T1000 (cell line): ENCODE measurements around the gene ZNF750.

Source experiments
- DNase-seq: peaks from one replicate; lab custom pipeline; 2025; ENCODE audit warnings: mixed read lengths; lab: John Stamatoyannopoulos, UW

Gene ZNF750

GRCh38 chr17:82839617-82840292 lies at the start of gene ZNF750:
ZNF750 (minus strand) TSS chr17:82840022; CDS start chr17:82832454, 7,568 bp downstream.
- DNase-seq = no peak

GRCh38 chr17:82888583-82889495 lies 49.0 kb upstream of the ZNF750 start:
- DNase-seq = no peak

- DNase-seq = no peak
These were observed 47.7 kb upstream of the ZNF750 start for GRCh38 chr17:82887255-82888164.

GRCh38 chr17:82884970-82885353 lies 45.1 kb upstream of the ZNF750 start:
- no peak for DNase-seq

- no peak for DNase-seq
These were observed 44.6 kb upstream of the ZNF750 start for GRCh38 chr17:82884341-82884969.

GRCh38 chr17:82883419-82884031 lies 43.7 kb upstream of the ZNF750 start:
- no peak for DNase-seq

GRCh38 chr17:82882715-82883418 lies 43.0 kb upstream of the ZNF750 start:
- DNase-seq = no peak

DNA sequence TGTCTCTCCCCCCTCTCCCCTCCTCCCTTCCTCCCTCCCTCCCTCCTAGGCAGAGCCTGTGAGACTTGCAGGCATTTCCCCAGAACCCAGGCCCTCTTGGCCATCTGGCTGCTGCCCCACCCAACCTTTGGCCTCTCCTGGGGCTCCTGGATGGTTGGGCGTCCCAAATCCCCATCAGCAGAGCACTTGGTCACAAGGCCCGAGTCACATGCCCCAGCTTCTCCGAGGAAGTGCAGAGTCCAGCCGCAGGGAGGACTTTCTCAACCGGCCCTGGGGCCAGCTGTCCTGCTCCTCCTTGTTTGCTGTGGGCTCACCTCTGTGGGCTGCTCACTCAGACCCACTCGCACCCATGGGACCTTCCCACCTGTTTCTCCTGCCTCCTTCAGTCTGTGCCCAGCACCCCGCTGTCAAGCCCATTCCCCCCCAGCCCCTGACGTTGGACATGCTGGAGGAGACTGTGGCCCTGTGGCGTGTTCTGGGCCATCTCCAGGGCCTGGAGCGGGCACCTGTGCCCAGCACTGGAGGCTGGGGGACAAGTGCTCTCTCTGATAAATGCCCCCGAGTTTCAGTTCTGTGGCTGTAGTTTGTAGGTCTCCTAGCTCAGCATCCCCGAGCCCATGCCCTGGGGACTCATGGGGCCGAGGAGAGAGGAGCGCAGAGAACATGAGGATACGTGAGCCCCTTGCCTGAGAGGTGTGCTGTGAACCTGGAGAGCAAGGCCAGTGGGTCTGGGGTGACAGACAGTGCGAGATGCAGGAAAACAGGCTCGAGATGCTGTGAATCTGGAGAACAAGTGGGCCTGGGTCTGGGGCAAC lies 42.3 kb upstream of the ZNF750 start:
- no peak for DNase-seq

- DNase-seq = no peak
These were observed 41.6 kb upstream of the ZNF750 start for GRCh38 chr17:82881324-82881823.

DNA sequence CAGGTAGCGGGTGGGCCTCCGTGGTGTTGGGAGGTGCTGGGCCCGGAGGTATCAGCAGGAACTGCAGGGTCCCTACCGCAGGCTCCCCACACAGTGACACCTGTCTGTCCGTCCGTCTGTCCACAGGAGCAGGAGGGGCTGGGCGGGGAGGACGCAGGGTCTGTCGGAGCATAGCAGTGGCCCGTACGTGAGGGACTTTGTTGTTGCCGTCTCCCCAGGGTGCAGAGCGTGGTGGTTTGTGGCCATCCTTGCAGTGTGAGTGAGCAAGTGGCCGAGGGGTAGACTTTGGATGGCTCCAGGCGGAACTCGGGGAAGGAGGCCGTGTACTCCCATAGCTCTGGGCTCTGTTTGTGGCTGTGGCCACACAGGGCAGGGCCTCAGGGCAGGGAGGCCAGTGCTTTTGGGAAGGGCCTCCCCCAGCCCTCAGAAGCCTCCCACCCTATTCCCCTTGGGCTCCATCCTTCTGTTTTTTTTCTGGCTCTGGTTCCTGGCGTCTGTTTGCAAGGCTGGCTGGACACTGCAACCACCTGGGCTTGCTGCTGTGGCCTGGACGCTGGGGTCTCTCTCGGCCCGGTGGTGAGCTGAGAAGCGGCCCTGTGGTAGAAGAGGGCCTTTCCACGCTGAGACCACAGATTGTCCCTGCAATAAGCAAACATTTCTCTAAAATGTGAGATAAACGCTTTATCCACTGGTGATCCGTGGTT lies 41.0 kb upstream of the ZNF750 start:
- DNase-seq = no peak

GRCh38 chr17:82879241-82879640 lies 39.4 kb upstream of the ZNF750 start:
- DNase-seq = no peak

GRCh38 chr17:82878527-82878926 lies 38.7 kb upstream of the ZNF750 start:
- DNase-seq = no peak

DNA sequence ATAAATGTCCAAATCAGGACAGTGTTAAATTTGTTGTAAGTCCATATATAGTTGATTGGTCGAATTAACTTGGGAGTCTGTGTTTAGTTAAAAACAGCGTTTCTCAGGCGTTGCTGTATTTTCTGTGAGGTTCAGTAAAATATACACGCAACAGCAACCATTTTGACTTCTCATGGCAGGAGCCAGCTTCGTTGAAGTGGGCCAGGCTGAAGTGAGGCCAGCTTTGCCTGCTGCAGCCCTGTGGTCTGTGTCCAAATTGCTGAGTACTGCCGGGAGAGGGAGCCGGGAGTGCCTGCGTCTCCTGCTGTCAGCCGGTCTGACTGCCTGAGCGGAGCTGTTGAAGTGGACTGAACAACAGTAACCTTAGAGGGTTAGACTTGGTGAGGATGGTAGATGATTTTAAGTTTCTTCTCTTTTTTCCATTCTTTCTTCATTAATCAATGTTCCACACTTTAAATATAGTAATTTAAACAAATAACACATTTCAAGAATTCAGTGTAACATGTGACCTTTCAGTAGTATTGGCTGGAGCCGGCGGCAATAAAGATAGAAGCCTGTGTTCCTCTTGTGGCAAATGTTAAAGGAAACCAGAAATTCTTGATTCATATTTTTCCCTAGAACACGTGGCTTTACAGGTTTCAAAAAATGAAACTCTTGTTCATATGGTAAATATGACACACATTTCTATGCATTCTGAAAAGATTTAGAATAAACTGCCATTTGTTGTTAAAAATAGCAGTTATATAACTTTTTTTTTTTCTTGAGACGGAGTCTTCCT lies 37.0 kb upstream of the ZNF750 start:
- no peak for DNase-seq

DNA sequence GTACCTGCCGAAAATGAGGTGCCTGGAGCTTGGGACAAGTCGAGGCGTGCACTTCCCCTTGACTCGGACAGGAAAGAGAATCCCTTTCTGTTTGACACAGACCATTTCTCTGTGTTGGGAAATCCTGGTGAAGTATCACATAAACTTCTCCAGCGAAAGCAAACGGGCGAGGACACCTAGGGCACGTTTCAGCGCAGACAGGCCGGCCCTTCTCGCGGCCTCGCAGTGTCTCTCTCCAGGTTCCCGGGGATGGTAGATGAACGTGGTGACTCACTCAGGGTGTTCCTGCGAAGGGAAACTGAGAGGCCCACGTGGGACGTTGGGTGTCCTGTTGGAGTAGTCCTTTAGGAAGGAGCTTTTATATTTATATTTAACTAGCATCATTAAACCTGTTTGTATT lies 36.3 kb upstream of the ZNF750 start:
- no peak for DNase-seq

GRCh38 chr17:82875407-82875856 lies 35.6 kb upstream of the ZNF750 start:
- DNase-seq = no peak

GRCh38 chr17:82874011-82874835 lies 34.4 kb upstream of the ZNF750 start:
- no peak for DNase-seq

DNA sequence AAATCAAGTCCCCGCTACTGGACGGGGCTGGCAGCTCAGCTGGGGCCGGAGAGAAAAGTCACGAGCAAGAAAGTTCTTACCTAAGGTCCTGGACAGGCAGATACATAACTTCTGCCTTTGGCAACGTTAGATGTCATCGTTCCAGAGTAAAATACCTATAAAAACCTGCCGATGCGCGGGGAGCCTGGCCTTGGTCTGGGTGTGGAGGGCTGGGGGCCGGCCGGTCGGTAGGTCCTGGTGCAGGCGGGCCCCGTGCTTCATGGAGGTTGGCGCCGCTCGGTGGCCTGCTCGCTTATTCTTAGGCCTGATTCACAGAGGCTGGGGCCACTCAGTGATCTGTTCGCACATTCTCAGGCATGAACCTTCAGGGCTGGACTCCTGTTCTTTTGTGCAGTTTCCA lies 33.7 kb upstream of the ZNF750 start:
- DNase-seq = no peak
